ENCODE results near the gene MAP4K5. TPM values are rescaled to one million over a fixed set of nuclear protein-coding genes. Genes with fewer than 3 reads are reported as not detected.

The MAP4K5 gene
- total and polyA plus RNA-seq, 9 donors = 32.4 to 202 (median 63.8) TPM

GRCh38 chr14:50452979-50453705, 79.2 kb downstream of the MAP4K5 start:
- Histone ChIP-seq H3K27ac (no peak overlapping the region), H3K9me3 (peaks cover 0 to 2% of the 10 kb centered on the region in 2 donors), H3K36me3 (no peaks in the 10 kb centered on the region), H3K4me1 (ENCODE audit: insufficient read depth) (peaks cover 2% of the 10 kb centered on the region), H3K27me3 (no peaks in the 10 kb centered on the region), H3K4me3 (no peak overlapping the region)
- 31 to 41% (median 38%) methylated on average over 3 of the region's 3 CpGs for WGBS, 3 donors
- DNase-seq = no peak
- intact Hi-C loops (cut with DNase I) = no loop called here
- TF ChIP-seq CTCF (IDR thresholded peaks at IDR 0.05) (no peak), POLR2A (IDR thresholded peaks at IDR 0.05) (no peak), EP300 (IDR thresholded peaks at IDR 0.05) (no peak)

- no peaks in the 10 kb centered on the region for H3K36me3 ChIP-seq
Measured at GRCh38 chr14:50452296-50452695, 80.1 kb downstream of the MAP4K5 start.

GRCh38 chr14:50451854-50452253, 80.5 kb downstream of the MAP4K5 start:
- WGBS, 3 donors = 95 to 98% (median 95%) methylated on average over 6 of the region's 6 CpGs

More at GRCh38 chr14:50452296-50452695, 80.1 kb downstream of the MAP4K5 start:
- Histone ChIP-seq H3K27me3 (no peaks in the 10 kb centered on the region), H3K4me1 (ENCODE audit: insufficient read depth) (peaks cover 2% of the 10 kb centered on the region), H3K4me3 (no peak overlapping the region), H3K9me3 (peaks cover 0 to 2% of the 10 kb centered on the region in 2 donors), H3K27ac (no peak overlapping the region)
- TF ChIP-seq CTCF (IDR thresholded peaks at IDR 0.05) (no peak), EP300 (IDR thresholded peaks at IDR 0.05) (no peak), POLR2A (IDR thresholded peaks at IDR 0.05) (no peak)
- 96 to 97% (median 97%) methylated on average over 1 of the region's 1 CpG for WGBS, 3 donors
- no peak for DNase-seq
- intact Hi-C loops (cut with DNase I) = no loop called here

GRCh38 chr14:50447461-50447860, 84.9 kb downstream of the MAP4K5 start:
- no peak overlapping the region for H3K27ac ChIP-seq
- H3K27me3 ChIP-seq = no peaks in the 10 kb centered on the region
- intact Hi-C loops (cut with DNase I) = no loop called here
- no peaks in the 10 kb centered on the region for H3K36me3 ChIP-seq
- TF ChIP-seq EP300 (IDR thresholded peaks at IDR 0.05) (no peak), CTCF (IDR thresholded peaks at IDR 0.05) (no peak), POLR2A (IDR thresholded peaks at IDR 0.05) (no peak)
- H3K4me1 ChIP-seq (ENCODE audit: insufficient read depth) = peaks cover 2% of the 10 kb centered on the region
- 43 to 50% (median 47%) methylated on average over 1 of the region's 1 CpG for WGBS, 3 donors
- H3K9me3 ChIP-seq = peaks cover 0 to 2% of the 10 kb centered on the region in 2 donors
- no peak for DNase-seq
- H3K4me3 ChIP-seq = no peak overlapping the region

More at GRCh38 chr14:50451854-50452253, 80.5 kb downstream of the MAP4K5 start:
- TF ChIP-seq CTCF (IDR thresholded peaks at IDR 0.05) (no peak), POLR2A (IDR thresholded peaks at IDR 0.05) (no peak), EP300 (IDR thresholded peaks at IDR 0.05) (no peak)
- Histone ChIP-seq H3K9me3 (peaks cover 0 to 2% of the 10 kb centered on the region in 2 donors), H3K27ac (no peak overlapping the region), H3K4me3 (no peak overlapping the region), H3K27me3 (no peaks in the 10 kb centered on the region), H3K36me3 (no peaks in the 10 kb centered on the region), H3K4me1 (ENCODE audit: insufficient read depth) (peaks cover 2% of the 10 kb centered on the region)
- DNase-seq = no peak
- intact Hi-C loops (cut with DNase I) = loop anchor here in 1 of 4 donors (2.0 kb wide), 1 partner anchor 73 kb away; no protein-coding TSS in a partner anchor

All from ovary (tissue), 9 donors.